H1 (cell line): ENCODE results near the gene EIF4E3. TPM values are rescaled to one million over a fixed set of nuclear protein-coding genes. Genes with fewer than 3 reads are reported as not detected.

Experiments
- ATF2 ChIP-seq: IDR thresholded peaks from 2 replicates; pipeline ENCODE4 v1.6.1; 2012; ENCODE audit warnings: low read length, inconsistent platforms
- CHD1 ChIP-seq: IDR thresholded peaks from 2 replicates; pipeline ENCODE4 v1.6.1; 2012; ENCODE audit warnings: low read depth, low read length, improper control_type of control experiment
- KDM1A ChIP-seq: fragments of 200-600, 300-600 bp; sonication (generic); IDR thresholded peaks from 2 replicates; pipeline ENCODE4 v1.7.1; 2016; ENCODE audit warnings: mild to moderate bottlenecking, low read length, borderline replicate concordance
- MAX ChIP-seq: IDR thresholded peaks from 2 replicates; pipeline ENCODE4 v1.6.1; 2012; ENCODE audit warnings: inconsistent platforms
- RBBP5 ChIP-seq: IDR thresholded peaks from 2 replicates; pipeline ENCODE4 v1.7.1; 2012; ENCODE audit warnings: low read depth, mild to moderate bottlenecking, inconsistent platforms, low read length, moderate library complexity, borderline replicate concordance
- SIN3A ChIP-seq, 2 experiments: IDR thresholded peaks in 1 of 2; conservative IDR thresholded peaks in 1 of 2; 2 replicates each; pipeline ENCODE4 v1.6.1; 2011 to 2012; ENCODE audit warnings: low read length in 2 of 2, improper control_type of control experiment in 1 of 2, low read depth in 1 of 2, mild to moderate bottlenecking in 1 of 2
- TBP ChIP-seq: IDR thresholded peaks from 2 replicates; pipeline ENCODE4 v1.6.1; 2011; ENCODE audit warnings: low read depth, low read length, improper control_type of control experiment
- TCF12 ChIP-seq: IDR thresholded peaks from 2 replicates; pipeline ENCODE4 v1.6.1; 2011; ENCODE audit warnings: low read depth, mild to moderate bottlenecking, low read length
- TEAD4 ChIP-seq: IDR thresholded peaks from 2 replicates; pipeline ENCODE4 v1.6.1; 2012; ENCODE audit warnings: low read depth, low read length, inconsistent platforms, mixed read lengths
- polyA plus RNA-seq, 7 experiments: library from polyadenylated mRNA; depleted of rRNA in 3 of 7; stranded (reverse) in 5 of 7; unstranded in 2 of 7; fragments of >200 nt in 5 of 7; fragments of 200-250 nt in 2 of 7; gene quantifications; 1 replicate in 5 of 7; 2 replicates in 1 of 7; 4 replicates in 1 of 7; pipeline versions ENCODE4 v1.2.1 to v1.2.3, GENCODE V29; 2011 to 2013; ENCODE audit warnings: missing spikeins in 2 of 7, mixed read lengths in 2 of 7
- total RNA-seq: library from RNA; stranded (reverse); fragmentation: NEBNext Ultra II Directional; extraction: Animal tissue kit (Norgen Biotek cat#: 25700); gene quantifications from 2 replicates; pipeline ENCODE4 v1.2.1, GENCODE V29; 2021

EIF4E3 gene
- total and polyA plus RNA-seq, 2 of the 8 experiments (the other 6 are each of a cell fraction or from before 2014, with no cell fraction given), result 5.2 to 17.0 TPM

- TF ChIP-seq ATF2 (no peak), RBBP5 (no peak), TBP (no peak), KDM1A (no peak), TEAD4 (no peak), SIN3A (conservative IDR thresholded peaks at IDR 0.05 in 1 of 2, IDR thresholded peaks at IDR 0.05 in 1 of 2; ENCODE audit: low read depth in 1 of 2, low read length in 2 of 2) (no peak), CHD1 (no peak), TCF12 (no peak), MAX (no peak)
Measured at GRCh38 chr3:71684046-71684756, 41.0 kb downstream of the EIF4E3 start (continued).
